H1 (cell line): Measurements from ENCODE around the gene AGAP1.

Source experiments
- CTCF ChIP-seq, 3 experiments: IDR thresholded peaks; 1 replicate in 2 of 3; 2 replicates in 1 of 3; pipeline versions ENCODE4 v1.5.1 to v1.6.1; 2011; ENCODE audit warnings: low read length in 3 of 3, mild to moderate bottlenecking in 3 of 3, inconsistent platforms in 2 of 3, low read depth in 1 of 3, moderate library complexity in 1 of 3; ENCODE audit not compliant: insufficient read depth in 1 of 3; ENCODE audit errors: control extremely low read depth in 1 of 3
- EZH2 ChIP-seq: fragments of 200-600 bp; sonication (generic); IDR thresholded peaks from 2 replicates; pipeline ENCODE4 v1.7.1; 2012; ENCODE audit warnings: low read depth, mild to moderate bottlenecking, moderate library complexity, low read length, inconsistent platforms; ENCODE audit not compliant: severe bottlenecking
- HDAC2 ChIP-seq, 2 experiments: fragments of 300-600 bp in 1 of 2; sonication (generic) in 1 of 2; IDR thresholded peaks; 2 replicates each; pipeline ENCODE4 v1.6.1; 2011 to 2012; ENCODE audit warnings: low read depth in 2 of 2, low read length in 2 of 2, mild to moderate bottlenecking in 2 of 2, moderate library complexity in 2 of 2, borderline replicate concordance in 1 of 2, inconsistent platforms in 1 of 2
- SP2 ChIP-seq: IDR thresholded peaks from 2 replicates; pipeline ENCODE4 v1.6.1; 2012; ENCODE audit warnings: mild to moderate bottlenecking, low read length, inconsistent platforms
- TAF1 ChIP-seq: IDR thresholded peaks from 2 replicates; pipeline ENCODE4 v1.6.1; 2011; ENCODE audit warnings: mild to moderate bottlenecking, low read depth, low read length

- TF ChIP-seq CTCF (IDR thresholded peaks at IDR 0.05; ENCODE audit: control extremely low read depth in 1 of 3, insufficient read depth in 1 of 3, low read depth in 1 of 3, low read length in 3 of 3) (no peak), TAF1 (no peak), SP2 (no peak), HDAC2 (IDR thresholded peaks at IDR 0.05; ENCODE audit: borderline replicate concordance in 1 of 2, low read depth in 2 of 2, low read length in 2 of 2) (no peak), EZH2 (no peak)
These were observed 195.6 kb downstream of the AGAP1 start for GRCh38 chr2:235689427-235689853.
